Central memory CD8-positive, alpha-beta T cell (primary cell): ENCODE data around the gene SPRYD7.

Experiments used
- ATAC-seq: fragments of 150-1000 bp; cut with Tn5 transposase; replicated peaks from 2 replicates; pipeline ENCODE4 v1.10.0; 2022; ENCODE audit warnings: mild to moderate bottlenecking, moderate FRiP score, moderate number of reproducible peaks; ENCODE audit not compliant: poor library complexity, severe bottlenecking; ENCODE audit errors: extremely low read depth
- DNase-seq, 2 donors: peaks; one replicate each; pipeline ENCODE4 v3.0.0; 2021; ENCODE audit warnings: low spot score in 2 of 2
- H3K27ac Mint-ChIP-seq: one replicate; pipeline ENCODE4 v1.8.0; 2022; ENCODE audit warnings: low read depth, mild to moderate bottlenecking, moderate library complexity, mixed read lengths
- H3K27me3 Mint-ChIP-seq: one replicate; pipeline ENCODE4 v1.8.0; 2022; ENCODE audit warnings: mixed read lengths
- H3K36me3 Mint-ChIP-seq: one replicate; pipeline ENCODE4 v1.8.0; 2022; ENCODE audit warnings: mild to moderate bottlenecking, moderate library complexity, mixed read lengths; ENCODE audit not compliant: insufficient read depth
- H3K4me1 Mint-ChIP-seq: one replicate; pipeline ENCODE4 v1.8.0; 2022; ENCODE audit warnings: mixed read lengths
- H3K4me3 Mint-ChIP-seq: one replicate; pipeline ENCODE4 v1.8.0; 2022; ENCODE audit warnings: mild to moderate bottlenecking, moderate library complexity, mixed read lengths
- H3K9me3 Mint-ChIP-seq: one replicate; pipeline ENCODE4 v1.8.0; 2022; ENCODE audit warnings: mixed read lengths

The SPRYD7 gene, protein sequence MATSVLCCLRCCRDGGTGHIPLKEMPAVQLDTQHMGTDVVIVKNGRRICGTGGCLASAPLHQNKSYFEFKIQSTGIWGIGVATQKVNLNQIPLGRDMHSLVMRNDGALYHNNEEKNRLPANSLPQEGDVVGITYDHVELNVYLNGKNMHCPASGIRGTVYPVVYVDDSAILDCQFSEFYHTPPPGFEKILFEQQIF

GRCh38 chr13:49936075-49936967 lies at the start of gene SPRYD7:
Gene SPRYD7 (minus strand): TSS chr13:49936340. CDS start chr13:49936235, 105 bp downstream.
- Mint-ChIP-seq H3K4me3 (peak within 1 kb of the TSS; percentile 93), H3K27me3 (no peaks in the 10 kb centered on the region), H3K9me3 (no peaks in the 10 kb centered on the region), H3K4me1 (peaks cover 20% of the 10 kb centered on the region), H3K27ac (peak within 1 kb of the TSS; percentile 85), H3K36me3 (peaks cover 12% of the 10 kb centered on the region)
- peak; percentile 90 to 97 for DNase-seq
- ATAC-seq, result peak; percentile 90

DNA sequence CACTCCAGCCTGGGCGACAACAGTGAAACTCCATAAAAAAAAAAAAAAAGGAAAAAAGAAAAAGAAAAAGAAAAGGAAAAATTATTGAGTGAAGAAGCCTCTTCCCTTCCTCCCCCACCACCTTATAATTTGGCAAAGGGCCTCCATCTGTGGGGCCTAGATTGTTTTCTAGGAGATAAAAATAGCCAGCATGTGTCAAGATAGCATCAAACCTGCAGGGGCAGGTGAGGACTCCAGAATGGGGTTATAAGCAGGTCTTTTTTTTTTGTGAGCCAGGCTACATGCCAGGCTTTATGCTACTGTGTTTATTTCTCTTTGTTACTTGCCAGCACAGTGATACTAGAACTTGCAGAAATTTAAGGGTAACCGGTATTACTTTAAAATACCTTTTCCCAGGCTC lies 49.0 kb upstream of the SPRYD7 start:
- Mint-ChIP-seq H3K4me1 (no peaks in the 10 kb centered on the region), H3K27me3 (no peaks in the 10 kb centered on the region), H3K27ac (no peak overlapping the region), H3K36me3 (no peaks in the 10 kb centered on the region), H3K9me3 (no peaks in the 10 kb centered on the region), H3K4me3 (no peak overlapping the region)
- DNase-seq (no peak), ATAC-seq (no peak)

GRCh38 chr13:49980266-49980665 lies 44.1 kb upstream of the SPRYD7 start:
- Mint-ChIP-seq H3K9me3 (no peaks in the 10 kb centered on the region), H3K4me1 (no peaks in the 10 kb centered on the region), H3K27ac (no peak overlapping the region), H3K36me3 (no peaks in the 10 kb centered on the region), H3K27me3 (no peaks in the 10 kb centered on the region), H3K4me3 (no peak overlapping the region)
- no peak for ATAC-seq
- DNase-seq, result no peak

DNA sequence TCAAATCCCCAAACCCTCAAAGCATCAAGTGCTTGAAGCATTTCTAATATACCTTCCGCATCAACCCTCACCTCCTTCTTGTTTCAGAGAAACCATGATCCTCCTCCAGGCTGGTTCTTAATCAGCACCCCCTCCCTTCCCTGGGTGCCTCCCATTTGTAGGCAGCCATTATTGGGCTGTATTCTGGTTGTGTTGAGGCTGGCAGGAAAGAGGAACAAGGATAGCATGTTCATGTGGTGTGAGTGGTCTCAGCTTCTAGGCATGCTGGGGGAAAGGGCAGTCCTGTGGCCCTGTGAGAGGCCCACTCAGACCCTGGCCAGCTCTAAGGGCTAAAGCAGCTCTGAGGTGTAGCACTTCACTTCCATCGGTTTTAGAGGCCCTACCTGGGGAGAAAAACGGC lies 41.9 kb upstream of the SPRYD7 start:
- Mint-ChIP-seq H3K27me3 (no peaks in the 10 kb centered on the region), H3K4me1 (no peaks in the 10 kb centered on the region), H3K27ac (peak overlapping the region; percentile 35)

GRCh38 chr13:49976314-49977258 lies 40.4 kb upstream of the SPRYD7 start:
- Mint-ChIP-seq H3K9me3 (no peaks in the 10 kb centered on the region), H3K36me3 (no peaks in the 10 kb centered on the region), H3K27ac (no peak overlapping the region), H3K4me1 (no peaks in the 10 kb centered on the region), H3K4me3 (no peak overlapping the region), H3K27me3 (no peaks in the 10 kb centered on the region)
- ATAC-seq (peak; percentile 58), DNase-seq (peak; percentile 55 to 68)

More for the DNA sequence above, 41.9 kb upstream of the SPRYD7 start:
- DNase-seq (no peak), ATAC-seq (no peak)
- Mint-ChIP-seq H3K36me3 (no peaks in the 10 kb centered on the region), H3K9me3 (no peaks in the 10 kb centered on the region), H3K4me3 (no peak overlapping the region)

- H3K4me1 Mint-ChIP-seq, result no peaks in the 10 kb centered on the region
- no peaks in the 10 kb centered on the region for H3K9me3 Mint-ChIP-seq
- no peak overlapping the region for H3K27ac Mint-ChIP-seq
- no peaks in the 10 kb centered on the region for H3K36me3 Mint-ChIP-seq
- no peak for ATAC-seq
- DNase-seq, result no peak
- H3K27me3 Mint-ChIP-seq, result no peaks in the 10 kb centered on the region
- H3K4me3 Mint-ChIP-seq, result no peak overlapping the region
These were observed 39.7 kb upstream of the SPRYD7 start for GRCh38 chr13:49975826-49976225.

DNA sequence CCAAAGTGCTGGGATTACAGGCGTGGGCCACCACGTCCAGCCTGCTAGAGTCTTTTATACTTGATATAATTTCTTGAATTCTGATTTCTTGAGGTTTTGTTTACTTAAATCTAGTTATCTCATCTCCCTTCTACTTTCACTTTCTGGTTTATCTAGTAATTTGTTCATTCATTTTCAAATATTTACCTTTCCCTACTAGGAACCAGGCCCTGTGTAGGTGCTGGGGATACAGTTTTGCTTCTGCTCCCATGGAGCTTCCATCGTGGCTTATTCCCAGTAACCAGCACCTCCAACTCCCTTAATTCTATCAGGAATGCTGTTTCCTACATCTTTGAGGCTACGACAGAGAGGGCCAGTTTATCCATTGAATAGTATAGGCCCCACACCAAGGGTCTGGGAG lies 36.6 kb upstream of the SPRYD7 start:
- no peak for DNase-seq
- H3K9me3 Mint-ChIP-seq, result no peaks in the 10 kb centered on the region

DNA sequence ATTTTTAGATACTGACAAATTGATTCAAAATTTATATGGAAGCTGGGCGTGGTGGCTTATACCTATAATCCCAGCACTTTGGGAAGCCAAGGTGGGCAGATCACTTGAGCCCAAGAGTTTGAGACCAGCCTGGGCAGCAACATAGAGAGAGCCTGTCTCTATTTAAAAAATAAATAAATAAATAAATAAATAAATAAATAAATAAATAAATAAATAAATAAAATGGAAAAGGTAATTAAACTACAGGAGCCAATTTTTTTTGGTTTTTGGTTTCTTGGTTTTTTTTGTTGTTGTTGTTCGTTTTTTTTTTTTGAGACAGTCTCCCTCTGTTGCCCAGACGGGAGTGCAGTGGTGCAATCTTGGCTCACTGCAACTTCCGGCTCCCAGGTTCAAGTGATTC lies 31.3 kb upstream of the SPRYD7 start:
- no peak overlapping the region for H3K4me3 Mint-ChIP-seq

More for the DNA sequence above, 36.6 kb upstream of the SPRYD7 start:
- Mint-ChIP-seq H3K27ac (no peak overlapping the region), H3K27me3 (no peaks in the 10 kb centered on the region), H3K4me1 (no peaks in the 10 kb centered on the region), H3K4me3 (no peak overlapping the region), H3K36me3 (no peaks in the 10 kb centered on the region)
- ATAC-seq, result no peak

DNA sequence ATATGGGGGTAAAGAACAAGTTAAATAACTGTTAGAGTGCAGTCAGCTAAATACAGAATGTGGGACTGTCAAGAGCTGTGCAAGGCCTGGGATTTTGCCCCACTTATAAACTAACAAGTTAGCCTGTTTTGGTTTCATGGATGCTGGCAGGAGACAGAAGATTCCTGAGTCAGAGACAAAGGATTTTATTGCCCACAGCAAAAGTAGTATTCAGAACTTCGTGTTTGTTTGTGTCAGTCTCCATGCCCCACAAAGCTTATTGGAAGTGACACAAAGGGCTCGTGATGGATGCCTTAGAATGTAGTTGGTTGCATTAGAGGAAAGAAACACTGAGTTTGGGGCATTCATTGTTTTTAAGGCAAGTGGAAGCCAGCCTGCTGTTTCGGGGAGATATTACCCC lies 22.2 kb upstream of the SPRYD7 start:
- Mint-ChIP-seq H3K9me3 (peaks cover 7% of the 10 kb centered on the region), H3K27me3 (peaks cover 41% of the 10 kb centered on the region), H3K4me1 (no peaks in the 10 kb centered on the region), H3K36me3 (no peaks in the 10 kb centered on the region), H3K4me3 (no peak overlapping the region), H3K27ac (no peak overlapping the region)
- DNase-seq (no peak), ATAC-seq (no peak)

More for the DNA sequence above, 31.3 kb upstream of the SPRYD7 start:
- H3K9me3 Mint-ChIP-seq, result peaks cover 26% of the 10 kb centered on the region
- H3K36me3 Mint-ChIP-seq, result peaks cover 2% of the 10 kb centered on the region
- ATAC-seq, result no peak
- H3K27me3 Mint-ChIP-seq, result no peaks in the 10 kb centered on the region
- no peak overlapping the region for H3K27ac Mint-ChIP-seq
- DNase-seq, result no peak
- no peaks in the 10 kb centered on the region for H3K4me1 Mint-ChIP-seq

DNA sequence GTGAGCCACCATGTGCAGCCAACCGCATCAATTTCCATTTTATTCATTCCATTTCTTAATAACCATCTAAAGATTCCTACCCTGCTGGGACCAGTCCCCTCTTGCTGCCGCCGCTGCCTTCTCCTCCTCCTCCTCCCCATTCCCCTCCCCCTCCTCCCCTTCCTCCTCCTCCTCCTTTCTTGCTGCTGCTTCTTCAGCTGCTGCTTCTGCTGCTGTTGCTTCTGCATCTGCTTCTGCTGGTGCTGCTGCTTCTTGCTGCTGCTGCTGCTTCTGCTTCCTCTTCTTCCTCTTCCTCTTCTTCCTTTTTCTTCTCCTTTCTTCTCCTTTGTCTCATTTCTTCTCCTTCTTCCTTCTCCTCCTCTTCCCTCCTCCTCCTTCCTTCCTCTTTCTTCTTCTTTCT lies 20.0 kb upstream of the SPRYD7 start:
- ATAC-seq, result no peak
- no peak overlapping the region for H3K27ac Mint-ChIP-seq
- H3K4me3 Mint-ChIP-seq, result no peak overlapping the region
- H3K27me3 Mint-ChIP-seq, result peaks cover 45% of the 10 kb centered on the region
- H3K4me1 Mint-ChIP-seq, result no peaks in the 10 kb centered on the region
- no peak for DNase-seq
- H3K9me3 Mint-ChIP-seq, result no peaks in the 10 kb centered on the region
- no peaks in the 10 kb centered on the region for H3K36me3 Mint-ChIP-seq

- Mint-ChIP-seq H3K27me3 (peaks cover 45% of the 10 kb centered on the region), H3K4me1 (no peaks in the 10 kb centered on the region), H3K9me3 (no peaks in the 10 kb centered on the region), H3K36me3 (no peaks in the 10 kb centered on the region), H3K4me3 (no peak overlapping the region), H3K27ac (no peak overlapping the region)
- ATAC-seq (no peak), DNase-seq (no peak)
These were observed 18.7 kb upstream of the SPRYD7 start for GRCh38 chr13:49954674-49955455.

- DNase-seq (no peak), ATAC-seq (no peak)
- Mint-ChIP-seq H3K27me3 (peaks cover 57% of the 10 kb centered on the region), H3K9me3 (no peaks in the 10 kb centered on the region), H3K36me3 (no peaks in the 10 kb centered on the region), H3K4me3 (no peak overlapping the region), H3K27ac (no peak overlapping the region), H3K4me1 (no peaks in the 10 kb centered on the region)
These were observed 17.4 kb upstream of the SPRYD7 start for GRCh38 chr13:49953560-49953959.
